ENCODE measurements around the gene PTPN13. TPM values are rescaled to one million over a fixed set of nuclear protein-coding genes. Genes with fewer than 3 reads are reported as not detected.

Gene PTPN13
- total RNA-seq, 1 donor from 2014 or later, result 55.7 TPM

DNA sequence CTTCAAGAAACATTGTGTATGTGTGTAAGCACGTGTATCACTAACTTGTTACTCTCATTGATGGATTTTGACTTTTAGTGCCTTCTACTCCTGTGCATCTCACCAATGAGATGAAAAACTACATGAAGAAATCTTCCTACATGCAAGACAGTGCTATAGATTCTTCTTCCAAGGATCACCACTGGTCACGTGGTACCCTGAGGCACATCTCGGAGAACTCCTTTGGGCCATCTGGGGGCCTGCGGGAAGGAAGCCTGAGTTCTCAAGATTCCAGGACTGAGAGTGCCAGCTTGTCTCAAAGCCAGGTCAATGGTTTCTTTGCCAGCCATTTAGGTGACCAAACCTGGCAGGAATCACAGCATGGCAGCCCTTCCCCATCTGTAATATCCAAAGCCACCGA is 168.5 kb downstream of the PTPN13 start:
- no peaks in the 10 kb centered on the region for H3K27me3 Mint-ChIP-seq (ENCODE audit: unreplicated experiment)
- no peak overlapping the region for H3K4me3 Mint-ChIP-seq (ENCODE audit: unreplicated experiment)
- H3K4me1 Mint-ChIP-seq (ENCODE audit: unreplicated experiment), result no peaks in the 10 kb centered on the region
- H3K27ac Mint-ChIP-seq (ENCODE audit: unreplicated experiment), result no peak overlapping the region
- H3K36me3 Mint-ChIP-seq (ENCODE audit: unreplicated experiment), result peaks cover 54% of the 10 kb centered on the region
- H3K9me3 Mint-ChIP-seq (ENCODE audit: unreplicated experiment), result no peaks in the 10 kb centered on the region
- no peak for DNase-seq (ENCODE audit: extremely low spot score, unreplicated experiment)
- no peak for TF ChIP-seq CTCF (IDR thresholded peaks at IDR 0.05)

GRCh38 chr4:86769794-86770193 is 175.7 kb downstream of the PTPN13 start:
- Mint-ChIP-seq H3K36me3 (ENCODE audit: unreplicated experiment) (peaks cover 53% of the 10 kb centered on the region), H3K4me1 (ENCODE audit: unreplicated experiment) (peaks cover 3% of the 10 kb centered on the region), H3K27me3 (ENCODE audit: unreplicated experiment) (no peaks in the 10 kb centered on the region), H3K9me3 (ENCODE audit: unreplicated experiment) (no peaks in the 10 kb centered on the region), H3K27ac (ENCODE audit: unreplicated experiment) (no peak overlapping the region), H3K4me3 (ENCODE audit: unreplicated experiment) (no peak overlapping the region)
- TF ChIP-seq CTCF (IDR thresholded peaks at IDR 0.05), result no peak
- DNase-seq (ENCODE audit: extremely low spot score, unreplicated experiment), result no peak

DNA sequence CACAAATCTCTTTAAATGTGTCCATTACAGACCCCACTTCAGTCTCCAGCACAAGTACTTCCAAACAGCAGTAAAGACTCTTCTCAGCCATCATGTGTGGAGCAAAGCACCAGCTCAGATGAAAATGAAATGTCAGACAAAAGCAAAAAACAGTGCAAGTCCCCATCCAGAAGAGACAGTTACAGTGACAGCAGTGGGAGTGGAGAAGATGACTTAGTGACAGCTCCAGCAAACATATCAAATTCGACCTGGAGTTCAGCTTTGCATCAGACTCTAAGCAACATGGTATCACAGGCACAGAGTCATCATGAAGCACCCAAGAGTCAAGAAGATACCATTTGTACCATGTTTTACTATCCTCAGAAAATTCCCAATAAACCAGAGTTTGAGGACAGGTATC is 177.0 kb downstream of the PTPN13 start:
- H3K4me1 Mint-ChIP-seq (ENCODE audit: unreplicated experiment), result peaks cover 3% of the 10 kb centered on the region
- H3K36me3 Mint-ChIP-seq (ENCODE audit: unreplicated experiment), result peaks cover 51% of the 10 kb centered on the region
- no peak for TF ChIP-seq CTCF (IDR thresholded peaks at IDR 0.05)
- no peak overlapping the region for H3K27ac Mint-ChIP-seq (ENCODE audit: unreplicated experiment)
- H3K4me3 Mint-ChIP-seq (ENCODE audit: unreplicated experiment), result no peak overlapping the region
- H3K9me3 Mint-ChIP-seq (ENCODE audit: unreplicated experiment), result no peaks in the 10 kb centered on the region
- H3K27me3 Mint-ChIP-seq (ENCODE audit: unreplicated experiment), result no peaks in the 10 kb centered on the region
- DNase-seq (ENCODE audit: extremely low spot score, unreplicated experiment), result no peak

DNA sequence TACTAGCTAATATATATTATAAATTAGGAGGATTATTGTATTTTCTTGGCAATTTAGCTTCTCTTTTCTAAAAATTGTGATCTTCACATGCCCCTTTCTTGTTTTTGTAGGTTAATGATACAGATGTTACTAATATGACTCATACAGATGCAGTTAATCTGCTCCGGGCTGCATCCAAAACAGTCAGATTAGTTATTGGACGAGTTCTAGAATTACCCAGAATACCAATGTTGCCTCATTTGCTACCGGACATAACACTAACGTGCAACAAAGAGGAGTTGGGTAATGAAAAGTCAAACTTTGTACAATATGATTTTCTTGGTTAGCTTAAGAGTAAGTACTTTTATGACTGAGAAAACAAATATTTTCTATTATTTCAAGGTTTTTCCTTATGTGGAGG is 180.9 kb downstream of the PTPN13 start:
- peaks cover 53% of the 10 kb centered on the region for H3K36me3 Mint-ChIP-seq (ENCODE audit: unreplicated experiment)
- H3K27ac Mint-ChIP-seq (ENCODE audit: unreplicated experiment), result no peak overlapping the region
- H3K4me3 Mint-ChIP-seq (ENCODE audit: unreplicated experiment), result no peak overlapping the region
- H3K9me3 Mint-ChIP-seq (ENCODE audit: unreplicated experiment), result no peaks in the 10 kb centered on the region
- H3K27me3 Mint-ChIP-seq (ENCODE audit: unreplicated experiment), result no peaks in the 10 kb centered on the region
- no peak for DNase-seq (ENCODE audit: extremely low spot score, unreplicated experiment)
- no peaks in the 10 kb centered on the region for H3K4me1 Mint-ChIP-seq (ENCODE audit: unreplicated experiment)
- TF ChIP-seq CTCF (IDR thresholded peaks at IDR 0.05), result no peak

DNA sequence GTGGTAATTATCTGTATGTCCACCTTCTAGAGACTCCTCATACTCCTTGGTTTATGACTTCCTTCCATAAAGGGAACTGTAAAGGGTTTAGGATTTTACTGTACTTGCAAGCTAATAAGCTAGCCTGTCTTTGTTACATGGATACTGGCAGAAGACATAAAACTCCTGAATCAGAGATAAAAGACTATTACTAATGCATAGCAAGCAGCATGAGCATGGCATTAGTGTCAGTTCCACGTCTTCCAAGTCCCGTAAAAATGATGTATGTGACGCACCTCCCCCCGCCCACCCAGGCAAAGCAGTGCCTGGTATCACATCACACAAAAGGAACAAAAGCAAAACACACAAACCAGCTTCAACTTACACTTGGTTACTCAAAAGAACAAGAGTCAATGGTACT is 184.1 kb downstream of the PTPN13 start:
- no peak for TF ChIP-seq CTCF (IDR thresholded peaks at IDR 0.05)
- Mint-ChIP-seq H3K4me3 (ENCODE audit: unreplicated experiment) (no peak overlapping the region), H3K27ac (ENCODE audit: unreplicated experiment) (no peak overlapping the region), H3K36me3 (ENCODE audit: unreplicated experiment) (peaks cover 49% of the 10 kb centered on the region), H3K4me1 (ENCODE audit: unreplicated experiment) (no peaks in the 10 kb centered on the region), H3K27me3 (ENCODE audit: unreplicated experiment) (no peaks in the 10 kb centered on the region), H3K9me3 (ENCODE audit: unreplicated experiment) (no peaks in the 10 kb centered on the region)
- DNase-seq (ENCODE audit: extremely low spot score, unreplicated experiment), result no peak

Measured in osteocyte (in vitro differentiated cells).